Esophagus squamous epithelium (tissue), 4 donors: Measurements from ENCODE around the gene PIK3C3.

Experiments used
- CTCF ChIP-seq, 6 experiments: fragments of 450-650 bp in 4 of 6; fragments of 200-600 bp in 2 of 6; sonication (generic) in 2 of 6; IDR thresholded peaks; one replicate each; pipeline ENCODE4 v1.5.1; 2016 to 2019; ENCODE audit warnings: antibody characterized with exemption in 6 of 6, mild to moderate bottlenecking in 4 of 6, moderate library complexity in 4 of 6
- POLR2A ChIP-seq, 4 donors: fragments of 450-650 bp; IDR thresholded peaks; one replicate each; pipeline ENCODE4 v1.6.1; 2017; ENCODE audit warnings: antibody characterized with exemption in 4 of 4, mild to moderate bottlenecking in 4 of 4, moderate library complexity in 3 of 4

GRCh38 chr18:41989508-41989907 is 34.5 kb downstream of the PIK3C3 start:
- TF ChIP-seq CTCF (IDR thresholded peaks at IDR 0.05): no peak
- TF ChIP-seq POLR2A (IDR thresholded peaks at IDR 0.05): no peak
